Fibroblast of the aortic adventitia (primary cell): ENCODE results near the gene AMPH. TPM values are rescaled to one million over a fixed set of nuclear protein-coding genes. Genes with fewer than 3 reads are reported as not detected.

Source experiments
- DNase-seq: peaks from one replicate; pipeline ENCODE4 v3.0.0-alpha.2; 2010; ENCODE audit warnings: low read depth
- H3K4me3 ChIP-seq: 2 replicates; pipeline ENCODE4 v1.5.1; 2011; ENCODE audit warnings: low read depth, mild to moderate bottlenecking, control low read depth, low read length, moderate library complexity
- total RNA-seq: library from RNA; depleted of rRNA; stranded (reverse); fragments of >200 nt; gene quantifications from 2 replicates; pipeline ENCODE4 v1.2.3, GENCODE V29; 2012; ENCODE audit warnings: low replicate concordance
- TF ChIP-seq, protein P1 (sequence below): IDR thresholded peaks from 2 replicates; pipeline ENCODE4 v1.5.1; 2011; ENCODE audit warnings: mild to moderate bottlenecking, low read length, control low read depth, inconsistent platforms; ENCODE audit not compliant: insufficient read depth

AMPH gene
- total RNA-seq, 1 donor, result 2.4 TPM

DNA sequence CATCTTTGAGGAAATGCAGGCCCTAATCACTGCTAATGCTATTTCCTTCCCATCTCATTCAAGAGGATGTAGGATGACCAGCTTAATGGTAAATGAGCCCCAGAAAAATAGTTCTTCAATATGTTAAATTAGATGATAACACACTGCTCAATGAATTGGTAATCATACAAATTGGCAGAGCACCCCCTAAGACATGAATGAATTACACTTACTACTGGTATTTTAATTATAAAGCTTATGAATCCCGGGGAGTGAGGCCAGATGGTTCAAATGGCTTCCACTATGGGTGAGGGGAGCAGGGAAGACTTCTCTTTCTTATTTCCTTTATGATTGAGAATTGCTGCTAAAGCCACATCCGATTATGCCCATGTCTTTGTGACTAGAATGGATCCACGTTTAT is 198.5 kb downstream of the AMPH start:
- no peak overlapping the region for H3K4me3 ChIP-seq
- DNase-seq, result no peak
- TF ChIP-seq, protein P1, sequence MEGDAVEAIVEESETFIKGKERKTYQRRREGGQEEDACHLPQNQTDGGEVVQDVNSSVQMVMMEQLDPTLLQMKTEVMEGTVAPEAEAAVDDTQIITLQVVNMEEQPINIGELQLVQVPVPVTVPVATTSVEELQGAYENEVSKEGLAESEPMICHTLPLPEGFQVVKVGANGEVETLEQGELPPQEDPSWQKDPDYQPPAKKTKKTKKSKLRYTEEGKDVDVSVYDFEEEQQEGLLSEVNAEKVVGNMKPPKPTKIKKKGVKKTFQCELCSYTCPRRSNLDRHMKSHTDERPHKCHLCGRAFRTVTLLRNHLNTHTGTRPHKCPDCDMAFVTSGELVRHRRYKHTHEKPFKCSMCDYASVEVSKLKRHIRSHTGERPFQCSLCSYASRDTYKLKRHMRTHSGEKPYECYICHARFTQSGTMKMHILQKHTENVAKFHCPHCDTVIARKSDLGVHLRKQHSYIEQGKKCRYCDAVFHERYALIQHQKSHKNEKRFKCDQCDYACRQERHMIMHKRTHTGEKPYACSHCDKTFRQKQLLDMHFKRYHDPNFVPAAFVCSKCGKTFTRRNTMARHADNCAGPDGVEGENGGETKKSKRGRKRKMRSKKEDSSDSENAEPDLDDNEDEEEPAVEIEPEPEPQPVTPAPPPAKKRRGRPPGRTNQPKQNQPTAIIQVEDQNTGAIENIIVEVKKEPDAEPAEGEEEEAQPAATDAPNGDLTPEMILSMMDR, result no peak

DNA sequence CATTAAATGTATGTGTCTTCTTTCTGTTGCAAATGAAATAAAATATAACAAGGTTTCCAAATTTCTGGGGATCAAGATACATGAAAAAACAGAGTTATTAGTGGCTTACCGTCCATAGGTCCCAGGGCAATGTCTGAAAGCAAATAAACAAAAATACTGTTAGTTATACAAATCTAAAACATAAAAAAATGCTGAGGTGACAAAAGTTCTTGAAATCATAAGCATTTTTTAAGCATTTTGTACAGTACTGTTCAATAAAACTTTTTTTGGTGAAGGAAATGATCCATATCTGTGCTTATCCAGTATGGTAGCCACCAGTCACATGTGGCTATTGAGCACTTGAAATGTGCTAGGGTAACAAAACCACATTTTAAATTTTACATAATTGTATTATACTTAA is 199.1 kb downstream of the AMPH start:
- H3K4me3 ChIP-seq, result no peak overlapping the region
- TF ChIP-seq, protein P1, result no peak
- no peak for DNase-seq

DNA sequence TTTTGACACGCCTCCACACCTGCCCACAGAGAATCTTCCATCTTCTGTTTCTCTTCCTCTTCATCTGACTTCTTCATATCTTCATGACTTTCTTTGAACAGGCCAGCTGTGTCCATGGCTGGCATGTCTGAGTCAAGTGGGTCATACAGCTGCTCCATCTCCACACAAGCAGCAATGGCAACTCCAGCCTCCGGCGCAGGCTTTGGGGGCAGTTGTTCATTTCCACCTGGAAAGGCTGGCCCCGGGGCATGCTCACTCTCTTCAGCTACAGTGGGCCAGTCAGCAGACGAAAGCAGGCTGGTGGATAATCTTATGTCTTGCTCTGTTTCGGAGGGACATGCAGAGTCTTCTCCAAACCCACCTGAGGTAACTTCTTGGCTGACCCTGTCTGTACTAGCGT is 202.1 kb downstream of the AMPH start:
- no peak overlapping the region for H3K4me3 ChIP-seq
- TF ChIP-seq, protein P1, result no peak
- no peak for DNase-seq

DNA sequence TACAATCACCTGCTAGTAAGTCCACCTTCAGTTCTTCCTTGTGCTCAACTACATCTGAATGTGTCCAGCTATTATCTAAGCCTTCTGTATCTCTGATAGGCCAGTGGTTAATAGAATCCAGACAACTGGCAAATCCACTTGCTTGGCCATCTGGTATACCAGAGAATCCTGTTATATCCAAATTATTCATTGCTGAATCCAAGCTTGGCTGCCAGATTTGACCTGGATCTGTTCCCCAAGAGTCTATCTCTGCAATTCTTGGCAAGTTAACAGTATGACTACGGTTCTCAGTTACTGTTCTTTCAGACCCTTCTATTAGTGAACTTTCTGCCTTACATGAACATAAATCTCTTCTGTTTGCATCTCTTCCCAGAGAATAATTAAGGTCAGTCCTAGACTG is 203.1 kb downstream of the AMPH start:
- peak; percentile 61 for DNase-seq
- TF ChIP-seq, protein P1, result no peak
- no peak overlapping the region for H3K4me3 ChIP-seq

DNA sequence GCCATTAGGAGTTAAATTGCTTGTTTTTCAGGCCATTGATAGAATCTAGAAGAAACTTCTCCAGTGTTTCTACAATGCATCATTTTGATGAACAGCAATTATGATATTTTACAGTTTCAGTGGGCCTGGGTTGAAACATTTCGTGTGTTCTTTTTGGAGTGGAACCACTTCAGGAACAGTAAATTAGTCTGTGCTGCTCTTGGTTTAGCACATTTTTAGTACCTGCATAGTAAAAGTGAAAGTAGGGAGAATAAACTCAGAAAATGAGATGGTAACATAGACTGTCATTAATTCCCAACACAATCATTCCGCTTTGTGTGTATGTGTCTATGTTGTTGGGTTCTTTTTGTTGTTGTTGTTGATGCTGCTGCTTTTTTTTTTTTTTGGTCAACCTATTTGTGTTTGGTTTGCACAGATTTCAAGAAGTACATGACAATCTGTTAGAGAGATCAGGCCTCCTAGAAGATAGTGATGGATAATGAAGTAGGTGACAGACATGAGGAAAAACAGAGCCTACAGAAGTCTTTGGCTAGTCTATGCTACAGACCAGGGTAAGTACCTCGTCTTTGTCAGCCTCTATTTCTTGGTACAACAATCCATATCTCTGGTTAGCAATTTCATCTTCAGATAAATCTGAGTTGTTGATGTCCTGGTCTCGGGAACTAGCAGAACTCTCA is 203.8 kb downstream of the AMPH start:
- DNase-seq, result no peak
- TF ChIP-seq, protein P1, result no peak
- no peak overlapping the region for H3K4me3 ChIP-seq

DNA sequence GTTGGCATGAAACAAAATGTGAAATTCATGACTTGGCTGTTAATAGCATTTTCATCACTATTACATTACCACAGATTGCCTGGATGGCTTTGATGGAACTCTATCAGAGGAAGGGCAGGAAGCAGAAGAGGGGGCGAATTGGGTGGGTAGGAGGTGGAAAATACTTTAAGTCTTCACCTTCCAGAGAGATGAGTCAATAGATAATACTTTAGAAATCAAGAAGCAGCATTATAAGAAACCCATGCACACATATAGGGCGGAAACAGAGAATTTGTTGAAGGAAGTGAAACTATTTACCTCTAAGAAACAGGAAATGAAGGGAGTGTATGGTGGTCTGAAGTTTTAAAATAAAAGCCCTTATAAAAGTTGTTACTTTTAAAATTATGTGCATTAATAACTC is 205.7 kb downstream of the AMPH start:
- TF ChIP-seq, protein P1, result no peak
- no peak for DNase-seq
- H3K4me3 ChIP-seq, result no peak overlapping the region
